Vagina (tissue), 2 donors: Measurements from ENCODE around the gene MPP2. TPM values are rescaled to one million over a fixed set of nuclear protein-coding genes. Genes with fewer than 3 reads are reported as not detected.
"Not testable (repeated sequence)": the region's sequence is repeated elsewhere in the genome, so short reads cannot be mapped to it uniquely, and the experiment has no call there.

Experiments used
- DNase-seq, 2 donors: peaks; one replicate each; pipeline ENCODE4 v3.0.0-alpha.2; 2017; ENCODE audit errors: extremely low spot score in 2 of 2
- H3K27ac ChIP-seq: fragments of 200-600 bp; sonication (generic); one replicate; pipeline ENCODE4 v1.5.1; 2019
- H3K27me3 ChIP-seq: fragments of 200-600 bp; sonication (generic); one replicate; pipeline ENCODE4 v1.5.1; 2019
- H3K36me3 ChIP-seq, 2 donors: fragments of 200-600 bp; sonication (generic); one replicate each; pipeline ENCODE4 v1.5.1; 2017 to 2019
- H3K4me1 ChIP-seq: fragments of 200-600 bp; sonication (generic); one replicate; pipeline ENCODE4 v1.5.1; 2019
- H3K4me3 ChIP-seq, 2 donors: fragments of 200-600 bp; sonication (generic); 1 replicate in 1 of 2; 2 replicates in 1 of 2; pipeline ENCODE4 v1.5.1; 2016 to 2019
- H3K9me3 ChIP-seq: fragments of 200-600 bp; sonication (generic); one replicate; pipeline ENCODE4 v1.5.1; 2019
- POLR2A ChIP-seq, 2 donors: fragments of 450-650 bp; IDR thresholded peaks; one replicate each; pipeline ENCODE4 v1.6.1; 2017; ENCODE audit warnings: antibody characterized with exemption in 2 of 2, mild to moderate bottlenecking in 2 of 2, moderate library complexity in 2 of 2
- POLR2AphosphoS5 ChIP-seq, 2 donors: sonication (generic); formaldehyde crosslinking; IDR thresholded peaks; one replicate each; pipeline ENCODE4 v1.9.0; 2017; ENCODE audit warnings: antibody characterized with exemption in 2 of 2, mild to moderate bottlenecking in 2 of 2, low read depth in 1 of 2; ENCODE audit not compliant: insufficient read depth in 1 of 2
- intact Hi-C: fragments of 100-400 bp; cut with DNase I; formaldehyde crosslinking; loops from one replicate; pipeline ENCODE4 v1.15.1; 2023
- total RNA-seq: library from RNA; depleted of rRNA; stranded (reverse); fragments of >200 nt; gene quantifications from one replicate; pipeline ENCODE4 v1.2.3, GENCODE V29; 2016
- TF ChIP-seq, protein P1 (sequence below), 3 experiments: fragments of 450-650 bp in 2 of 3; fragments of 200-600 bp in 1 of 3; sonication (generic) in 1 of 3; IDR thresholded peaks; one replicate each; pipeline ENCODE4 v1.5.1; 2017 to 2019; ENCODE audit warnings: antibody characterized with exemption in 3 of 3, mild to moderate bottlenecking in 2 of 3, moderate library complexity in 2 of 3

MPP2 gene
- total RNA-seq, 1 donor from 2014 or later = 7.6 TPM

GRCh38 chr17:43900183-43900857 is 7.0 kb downstream of the MPP2 start:
- Histone ChIP-seq H3K4me3 (peak overlapping the region; percentile 38 to 41), H3K9me3 (no peaks in the 10 kb centered on the region), H3K27ac (no peak overlapping the region), H3K4me1 (peaks cover 20% of the 10 kb centered on the region), H3K36me3 (no peaks in the 10 kb centered on the region), H3K27me3 (no peaks in the 10 kb centered on the region)
- intact Hi-C loops = no loop called here
- TF ChIP-seq POLR2A (IDR thresholded peaks at IDR 0.05) (no peak), POLR2AphosphoS5 (IDR thresholded peaks at IDR 0.05; ENCODE audit: insufficient read depth in 1 of 2, low read depth in 1 of 2) (no peak)
- TF ChIP-seq, protein P1, sequence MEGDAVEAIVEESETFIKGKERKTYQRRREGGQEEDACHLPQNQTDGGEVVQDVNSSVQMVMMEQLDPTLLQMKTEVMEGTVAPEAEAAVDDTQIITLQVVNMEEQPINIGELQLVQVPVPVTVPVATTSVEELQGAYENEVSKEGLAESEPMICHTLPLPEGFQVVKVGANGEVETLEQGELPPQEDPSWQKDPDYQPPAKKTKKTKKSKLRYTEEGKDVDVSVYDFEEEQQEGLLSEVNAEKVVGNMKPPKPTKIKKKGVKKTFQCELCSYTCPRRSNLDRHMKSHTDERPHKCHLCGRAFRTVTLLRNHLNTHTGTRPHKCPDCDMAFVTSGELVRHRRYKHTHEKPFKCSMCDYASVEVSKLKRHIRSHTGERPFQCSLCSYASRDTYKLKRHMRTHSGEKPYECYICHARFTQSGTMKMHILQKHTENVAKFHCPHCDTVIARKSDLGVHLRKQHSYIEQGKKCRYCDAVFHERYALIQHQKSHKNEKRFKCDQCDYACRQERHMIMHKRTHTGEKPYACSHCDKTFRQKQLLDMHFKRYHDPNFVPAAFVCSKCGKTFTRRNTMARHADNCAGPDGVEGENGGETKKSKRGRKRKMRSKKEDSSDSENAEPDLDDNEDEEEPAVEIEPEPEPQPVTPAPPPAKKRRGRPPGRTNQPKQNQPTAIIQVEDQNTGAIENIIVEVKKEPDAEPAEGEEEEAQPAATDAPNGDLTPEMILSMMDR (IDR thresholded peaks at IDR 0.05) = no peak
- DNase-seq = no peak

GRCh38 chr17:43898446-43898845 is 8.9 kb downstream of the MPP2 start:
- no peaks in the 10 kb centered on the region for H3K27me3 ChIP-seq
- DNase-seq = no peak
- no peaks in the 10 kb centered on the region for H3K36me3 ChIP-seq
- intact Hi-C loops = no loop called here
- no peak overlapping the region for H3K27ac ChIP-seq
- no peaks in the 10 kb centered on the region for H3K9me3 ChIP-seq
- TF ChIP-seq POLR2AphosphoS5 (IDR thresholded peaks at IDR 0.05; ENCODE audit: insufficient read depth in 1 of 2, low read depth in 1 of 2) = no peak
- TF ChIP-seq, protein P1 (IDR thresholded peaks at IDR 0.05) = no peak
- peaks cover 17% of the 10 kb centered on the region for H3K4me1 ChIP-seq
- no peak overlapping the region for H3K4me3 ChIP-seq

DNA sequence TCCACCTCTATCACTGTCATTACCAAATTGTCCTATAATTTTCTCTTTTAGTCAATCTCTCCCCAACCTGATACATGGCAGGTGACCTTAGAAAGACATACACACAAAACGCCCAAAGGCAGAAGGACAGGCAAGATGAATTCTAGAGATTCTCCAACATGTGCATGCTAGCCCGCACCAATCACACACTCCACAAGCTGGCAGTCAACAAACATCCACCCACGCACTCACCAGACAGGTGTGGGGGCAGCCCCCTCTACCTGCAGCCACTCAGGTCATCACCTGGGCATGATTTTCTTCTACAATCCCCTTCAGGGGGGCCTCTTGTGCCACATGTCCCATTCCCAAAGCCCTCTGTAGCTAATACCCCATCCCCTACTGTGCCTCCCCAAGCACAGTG is 9.5 kb downstream of the MPP2 start:
- Histone ChIP-seq H3K4me1 (peaks cover 17% of the 10 kb centered on the region), H3K4me3 (no peak overlapping the region), H3K27ac (no peak overlapping the region), H3K36me3 (no peaks in the 10 kb centered on the region), H3K27me3 (no peaks in the 10 kb centered on the region), H3K9me3 (no peaks in the 10 kb centered on the region)
- intact Hi-C loops = no loop called here
- TF ChIP-seq, protein P1 (IDR thresholded peaks at IDR 0.05) = no peak
- TF ChIP-seq POLR2AphosphoS5 (IDR thresholded peaks at IDR 0.05; ENCODE audit: insufficient read depth in 1 of 2, low read depth in 1 of 2) (no peak), POLR2A (IDR thresholded peaks at IDR 0.05) (no peak)
- DNase-seq = no peak

DNA sequence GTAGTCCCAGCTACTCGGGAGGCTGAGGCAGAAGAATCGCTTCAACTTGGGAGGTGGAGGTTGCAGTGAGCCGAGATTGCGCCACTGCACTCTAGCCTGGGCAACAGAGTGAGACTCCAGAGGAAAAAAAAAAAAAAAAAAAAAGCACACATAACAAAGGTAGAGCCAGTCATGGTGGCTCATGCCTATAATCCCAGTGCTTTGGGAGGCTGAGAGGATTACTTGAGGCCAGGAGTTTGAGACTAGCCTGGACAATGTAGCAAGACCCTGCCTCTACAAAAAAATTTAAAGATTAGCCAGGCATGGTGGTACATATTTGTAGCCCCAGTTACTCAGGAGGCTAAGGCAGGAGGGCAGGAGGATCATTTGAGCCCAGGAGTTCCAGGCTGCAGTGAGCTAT is 12.8 kb downstream of the MPP2 start:
- H3K4me1 ChIP-seq, H3K4me3 ChIP-seq, H3K36me3 ChIP-seq, intact Hi-C loops, H3K27me3 ChIP-seq, H3K27ac ChIP-seq, DNase-seq, H3K9me3 ChIP-seq: not testable (repeated sequence)

DNA sequence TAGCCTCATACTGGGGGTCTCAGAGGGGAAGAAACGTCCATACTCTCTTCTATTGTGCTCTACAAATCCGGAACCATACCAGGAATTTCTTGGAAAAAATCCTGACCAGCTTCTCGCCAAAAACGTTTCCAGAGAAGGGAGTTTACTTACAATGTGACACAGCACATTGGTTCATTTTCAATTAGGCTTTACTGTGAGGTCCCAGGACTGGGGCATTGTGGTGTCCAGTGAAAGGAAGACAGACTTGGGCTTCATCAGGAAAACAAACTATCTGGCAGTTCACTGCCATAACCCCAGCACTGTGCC is 14.7 kb downstream of the MPP2 start:
- Histone ChIP-seq H3K36me3 (no peaks in the 10 kb centered on the region), H3K4me3 (no peak overlapping the region), H3K4me1 (no peaks in the 10 kb centered on the region), H3K9me3 (no peaks in the 10 kb centered on the region), H3K27me3 (no peaks in the 10 kb centered on the region), H3K27ac (no peak overlapping the region)
- intact Hi-C loops = no loop called here
- no peak for TF ChIP-seq POLR2A (IDR thresholded peaks at IDR 0.05)
- no peak for TF ChIP-seq POLR2AphosphoS5 (IDR thresholded peaks at IDR 0.05; ENCODE audit: insufficient read depth in 1 of 2, low read depth in 1 of 2)
- TF ChIP-seq, protein P1 (IDR thresholded peaks at IDR 0.05) = no peak
- no peak for DNase-seq
